DOHH2 (cell line): Measurements from ENCODE around the gene DRP2.

Experiments used
- EZH2phosphoT487 ChIP-seq: fragments of 200-600 bp; sonication (generic); IDR thresholded peaks from 2 replicates; pipeline ENCODE4 v1.6.1; 2017; ENCODE audit warnings: borderline replicate concordance, mild to moderate bottlenecking, antibody characterized with exemption, low read length, moderate library complexity, mixed read lengths
- TF ChIP-seq, protein P1 (sequence below): fragments of 200-600 bp; sonication (generic); IDR thresholded peaks from one replicate; pipeline ENCODE4 v1.5.1; 2014; ENCODE audit warnings: antibody characterized with exemption, mild to moderate bottlenecking, low read depth, low read length; ENCODE audit not compliant: poor library complexity, severe bottlenecking

DNA sequence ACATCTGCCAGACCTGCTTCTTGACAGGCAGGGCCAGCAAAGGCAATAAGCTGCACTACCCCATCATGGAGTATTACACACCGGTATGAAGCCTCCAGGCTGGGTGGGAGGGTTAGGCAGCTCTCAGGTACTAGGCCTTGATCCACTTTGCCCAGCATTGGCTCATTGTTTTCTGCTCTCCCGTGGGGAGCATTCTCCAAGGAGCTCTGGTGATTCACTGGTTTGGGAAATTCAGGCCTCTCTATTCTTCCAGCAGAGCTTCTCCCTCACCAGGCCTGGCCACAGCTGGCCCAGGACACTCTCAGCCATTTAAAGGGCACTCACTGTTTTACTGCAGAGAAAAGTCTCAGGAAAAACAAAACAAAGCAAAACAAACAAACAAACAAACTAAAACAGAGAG lies 33.0 kb downstream of the DRP2 start:
- TF ChIP-seq, protein P1, sequence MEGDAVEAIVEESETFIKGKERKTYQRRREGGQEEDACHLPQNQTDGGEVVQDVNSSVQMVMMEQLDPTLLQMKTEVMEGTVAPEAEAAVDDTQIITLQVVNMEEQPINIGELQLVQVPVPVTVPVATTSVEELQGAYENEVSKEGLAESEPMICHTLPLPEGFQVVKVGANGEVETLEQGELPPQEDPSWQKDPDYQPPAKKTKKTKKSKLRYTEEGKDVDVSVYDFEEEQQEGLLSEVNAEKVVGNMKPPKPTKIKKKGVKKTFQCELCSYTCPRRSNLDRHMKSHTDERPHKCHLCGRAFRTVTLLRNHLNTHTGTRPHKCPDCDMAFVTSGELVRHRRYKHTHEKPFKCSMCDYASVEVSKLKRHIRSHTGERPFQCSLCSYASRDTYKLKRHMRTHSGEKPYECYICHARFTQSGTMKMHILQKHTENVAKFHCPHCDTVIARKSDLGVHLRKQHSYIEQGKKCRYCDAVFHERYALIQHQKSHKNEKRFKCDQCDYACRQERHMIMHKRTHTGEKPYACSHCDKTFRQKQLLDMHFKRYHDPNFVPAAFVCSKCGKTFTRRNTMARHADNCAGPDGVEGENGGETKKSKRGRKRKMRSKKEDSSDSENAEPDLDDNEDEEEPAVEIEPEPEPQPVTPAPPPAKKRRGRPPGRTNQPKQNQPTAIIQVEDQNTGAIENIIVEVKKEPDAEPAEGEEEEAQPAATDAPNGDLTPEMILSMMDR = no peak
- TF ChIP-seq EZH2phosphoT487 = no peak
